Fibroblast of lung (primary cell): Measurements from ENCODE around the gene CNTN4. TPM values are rescaled to one million over a fixed set of nuclear protein-coding genes. Genes with fewer than 3 reads are reported as not detected.
A peak's percentile ranks its signal among the peaks of the same experiment; 100 is the strongest.

ENCODE experiments used
- DNase-seq, 2 donors: peaks; one replicate each; pipeline versions ENCODE4 v3.0.0 to v3.0.0-alpha.2; 2010; ENCODE audit warnings: low read depth in 2 of 2
- H2AFZ ChIP-seq: 2 replicates; pipeline ENCODE4 v1.5.1; 2012; ENCODE audit warnings: low read length, control low read depth, inconsistent platforms
- H3K27ac ChIP-seq: 2 replicates; pipeline ENCODE4 v1.5.1; 2011; ENCODE audit warnings: low read length, control low read depth; ENCODE audit not compliant: insufficient read depth
- H3K27me3 ChIP-seq: 2 replicates; pipeline ENCODE4 v1.5.1; 2011; ENCODE audit warnings: mild to moderate bottlenecking, low read length; ENCODE audit not compliant: control insufficient read depth, insufficient read depth
- H3K36me3 ChIP-seq: 2 replicates; pipeline ENCODE4 v1.5.1; 2011; ENCODE audit warnings: low read length; ENCODE audit not compliant: control insufficient read depth, insufficient read depth
- H3K4me1 ChIP-seq: 2 replicates; pipeline ENCODE4 v1.5.1; 2011; ENCODE audit warnings: low read length; ENCODE audit not compliant: control insufficient read depth, insufficient read depth; ENCODE audit errors: extremely low read depth
- H3K4me2 ChIP-seq: 2 replicates; pipeline ENCODE4 v1.5.1; 2011; ENCODE audit warnings: low read length, control low read depth; ENCODE audit not compliant: insufficient read depth; ENCODE audit errors: extremely low read depth
- H3K4me3 ChIP-seq, 4 experiments: fragments of 200-600 bp in 1 of 4; sonication (generic) in 1 of 4; replicated peaks in 1 of 4; 2 replicates each; pipeline ENCODE4 v1.5.1; 2011 to 2016; ENCODE audit warnings: low read length in 4 of 4, low read depth in 3 of 4, mild to moderate bottlenecking in 3 of 4, control low read depth in 2 of 4, inconsistent platforms in 1 of 4, mixed read lengths in 1 of 4; ENCODE audit not compliant: insufficient read depth in 1 of 4; ENCODE audit errors: control extremely low read depth in 1 of 4
- H3K79me2 ChIP-seq: 2 replicates; pipeline ENCODE4 v1.5.1; 2012; ENCODE audit warnings: mild to moderate bottlenecking, low read length, inconsistent platforms; ENCODE audit not compliant: control insufficient read depth, insufficient read depth
- H3K9ac ChIP-seq: 2 replicates; pipeline ENCODE4 v1.5.1; 2011; ENCODE audit warnings: mild to moderate bottlenecking, low read length, control low read depth; ENCODE audit not compliant: insufficient read depth
- H3K9me3 ChIP-seq: 2 replicates; pipeline ENCODE4 v1.5.1; 2012; ENCODE audit warnings: low read depth, low read length; ENCODE audit not compliant: control insufficient read depth, insufficient read depth
- H4K20me1 ChIP-seq: 2 replicates; pipeline ENCODE4 v1.5.1; 2011; ENCODE audit warnings: low read length; ENCODE audit not compliant: control insufficient read depth, insufficient read depth; ENCODE audit errors: extremely low read depth
- CTCF ChIP-seq, 2 donors: IDR thresholded peaks in 1 of 2; conservative IDR thresholded peaks in 1 of 2; 1 replicate in 1 of 2; 2 replicates in 1 of 2; pipeline ENCODE4 v1.5.1; 2011 to 2012; ENCODE audit warnings: low read length in 2 of 2, control low read depth in 1 of 2, inconsistent platforms in 1 of 2, low read depth in 1 of 2, mild to moderate bottlenecking in 1 of 2
- EZH2 ChIP-seq: IDR thresholded peaks from 2 replicates; pipeline ENCODE4 v1.5.1; 2012; ENCODE audit warnings: low read length, control low read depth, mild to moderate bottlenecking; ENCODE audit errors: missing control alignments
- polyA plus RNA-seq, 2 donors: library from polyadenylated mRNA; depleted of rRNA in 1 of 2; stranded (reverse) in 1 of 2; unstranded in 1 of 2; fragments of >200 nt; gene quantifications; 2 replicates each; pipeline ENCODE4 v1.2.1, GENCODE V29; 2011 to 2012; ENCODE audit warnings: missing spikeins in 1 of 2
- total RNA-seq: library from RNA; depleted of rRNA; stranded (reverse); fragments of >200 nt; gene quantifications from 2 replicates; pipeline ENCODE4 v1.2.1, GENCODE V29; 2014

Gene CNTN4
- total and polyA plus RNA-seq, 2 donors (not counting 1 experiment from before 2014, with no cell fraction given) = 0.17 to 0.69 TPM

DNA sequence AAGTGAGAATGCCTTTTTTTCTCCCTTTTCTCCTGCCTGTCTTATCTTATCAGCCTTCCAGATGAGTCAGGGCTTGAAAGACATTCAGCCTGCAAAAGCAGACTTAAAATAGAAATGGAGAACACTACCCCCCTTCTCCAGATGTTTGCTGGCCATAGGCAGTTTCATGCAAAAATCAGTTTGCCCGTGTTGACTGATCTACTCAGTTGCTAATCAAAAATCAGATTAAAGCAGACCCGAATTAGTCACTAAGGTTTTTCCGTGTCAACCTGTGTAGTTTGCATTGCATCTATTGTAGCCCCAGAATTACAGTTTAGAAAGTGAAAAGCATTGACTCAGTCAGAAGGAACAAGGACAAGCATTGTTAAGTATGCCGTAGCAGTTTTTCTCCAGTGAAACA, 955.3 kb downstream of the CNTN4 start:
- no peak overlapping the region for H2AFZ ChIP-seq
- TF ChIP-seq CTCF (conservative IDR thresholded peaks at IDR 0.05 in 1 of 2, IDR thresholded peaks at IDR 0.05 in 1 of 2; ENCODE audit: low read depth in 1 of 2, low read length in 2 of 2) (no peak), EZH2 (no peak)
- H3K79me2 ChIP-seq = no peaks in the 10 kb centered on the region
- no peak overlapping the region for H3K4me3 ChIP-seq
- no peaks in the 10 kb centered on the region for H3K9me3 ChIP-seq
- no peak overlapping the region for H3K27ac ChIP-seq
- DNase-seq = peak in 1 of 2 donors; percentile 53
- no peaks in the 10 kb centered on the region for H4K20me1 ChIP-seq
- H3K4me2 ChIP-seq = no peak overlapping the region
- no peak overlapping the region for H3K9ac ChIP-seq
- no peaks in the 10 kb centered on the region for H3K27me3 ChIP-seq
- H3K36me3 ChIP-seq = no peaks in the 10 kb centered on the region
- no peaks in the 10 kb centered on the region for H3K4me1 ChIP-seq

- Histone ChIP-seq H3K27ac (no peak overlapping the region), H3K27me3 (no peaks in the 10 kb centered on the region), H3K36me3 (no peaks in the 10 kb centered on the region), H3K9ac (no peak overlapping the region), H3K4me2 (no peak overlapping the region), H3K4me1 (no peaks in the 10 kb centered on the region), H3K9me3 (no peaks in the 10 kb centered on the region), H3K4me3 (no peak overlapping the region), H4K20me1 (no peaks in the 10 kb centered on the region), H3K79me2 (no peaks in the 10 kb centered on the region), H2AFZ (no peak overlapping the region)
- TF ChIP-seq CTCF (conservative IDR thresholded peaks at IDR 0.05 in 1 of 2, IDR thresholded peaks at IDR 0.05 in 1 of 2; ENCODE audit: low read depth in 1 of 2, low read length in 2 of 2) (no peak), EZH2 (no peak)
- no peak for DNase-seq
These were observed 961.0 kb downstream of the CNTN4 start for GRCh38 chr3:3059645-3060044.

DNA sequence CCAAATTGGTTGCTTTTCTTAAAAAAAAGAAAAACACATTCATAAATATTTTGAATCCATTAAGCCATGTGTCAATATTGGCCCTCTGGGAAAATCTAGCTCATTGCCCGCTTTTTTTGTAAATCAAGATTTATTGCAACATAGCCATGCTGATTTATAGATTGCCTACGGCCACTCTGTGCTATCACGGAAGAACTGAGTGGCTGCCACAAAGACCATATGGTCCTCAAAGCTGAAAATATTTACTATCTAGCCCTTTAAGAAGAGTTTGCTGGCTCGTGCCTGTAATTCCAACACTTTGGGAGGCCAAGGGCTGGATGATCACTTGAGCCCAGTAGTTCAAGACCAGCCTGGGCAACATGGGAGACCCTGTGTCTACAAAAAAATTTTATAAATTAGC, 965.6 kb downstream of the CNTN4 start:
- no peak overlapping the region for H3K4me3 ChIP-seq
- H4K20me1 ChIP-seq = no peaks in the 10 kb centered on the region
- no peak overlapping the region for H2AFZ ChIP-seq
- no peak for DNase-seq
- H3K36me3 ChIP-seq = no peaks in the 10 kb centered on the region
- H3K4me2 ChIP-seq = no peak overlapping the region
- no peak overlapping the region for H3K27ac ChIP-seq
- TF ChIP-seq CTCF (conservative IDR thresholded peaks at IDR 0.05 in 1 of 2, IDR thresholded peaks at IDR 0.05 in 1 of 2; ENCODE audit: low read depth in 1 of 2, low read length in 2 of 2) = no peak
- no peak for TF ChIP-seq EZH2
- H3K79me2 ChIP-seq = no peaks in the 10 kb centered on the region
- H3K4me1 ChIP-seq = no peaks in the 10 kb centered on the region
- H3K9ac ChIP-seq = no peak overlapping the region
- no peaks in the 10 kb centered on the region for H3K27me3 ChIP-seq
- H3K9me3 ChIP-seq = no peaks in the 10 kb centered on the region
